Ascending aorta (tissue), 2 donors: Measurements from ENCODE around the gene ZSCAN2. TPM values are rescaled to one million over a fixed set of nuclear protein-coding genes. Genes with fewer than 3 reads are reported as not detected.

Experiments used
- DNase-seq, 2 donors: peaks; one replicate each; pipeline ENCODE4 v3.0.0-alpha.2; 2019; ENCODE audit warnings: low spot score in 2 of 2
- H3K27ac ChIP-seq, 2 donors: fragments of 200-600 bp; sonication (generic); one replicate each; pipeline ENCODE4 v1.5.1; 2016 to 2017; ENCODE audit warnings: mild to moderate bottlenecking in 1 of 2
- H3K27me3 ChIP-seq: fragments of 200-600 bp; sonication (generic); one replicate; pipeline ENCODE4 v1.5.1; 2017
- H3K36me3 ChIP-seq, 2 donors: fragments of 200-600 bp; sonication (generic); one replicate each; pipeline ENCODE4 v1.5.1; 2016
- H3K4me1 ChIP-seq, 2 donors: fragments of 200-600 bp; sonication (generic); one replicate each; pipeline ENCODE4 v1.5.1; 2016 to 2017; ENCODE audit warnings: mild to moderate bottlenecking in 1 of 2
- H3K4me3 ChIP-seq, 2 donors: fragments of 200-600 bp; sonication (generic); one replicate each; pipeline ENCODE4 v1.5.1; 2016 to 2017; ENCODE audit warnings: mild to moderate bottlenecking in 1 of 2
- H3K9me3 ChIP-seq, 2 donors: fragments of 200-600 bp; sonication (generic); one replicate each; pipeline ENCODE4 v1.5.1; 2016
- intact Hi-C: fragments of 100-400 bp; cut with DNase I; formaldehyde crosslinking; loops from one replicate; pipeline ENCODE4 v1.15.1; 2023
- total RNA-seq: library from RNA; depleted of rRNA; stranded (reverse); fragments of >200 nt; gene quantifications from one replicate; pipeline ENCODE4 v1.1.0, GENCODE V29; 2016
- TF ChIP-seq, protein P1 (sequence below), 3 experiments: fragments of 200-600 bp in 2 of 3; fragments of 450-650 bp in 1 of 3; sonication (generic) in 2 of 3; IDR thresholded peaks; one replicate each; pipeline ENCODE4 v1.5.1; 2016 to 2019; ENCODE audit warnings: antibody characterized with exemption in 3 of 3, mild to moderate bottlenecking in 1 of 3, moderate library complexity in 1 of 3

Gene ZSCAN2
- total RNA-seq, 1 donor from 2014 or later = 4.6 TPM

GRCh38 chr15:84624359-84624758 is 23.6 kb downstream of the ZSCAN2 start:
- H3K4me1 ChIP-seq = no peaks in the 10 kb centered on the region
- TF ChIP-seq, protein P1, sequence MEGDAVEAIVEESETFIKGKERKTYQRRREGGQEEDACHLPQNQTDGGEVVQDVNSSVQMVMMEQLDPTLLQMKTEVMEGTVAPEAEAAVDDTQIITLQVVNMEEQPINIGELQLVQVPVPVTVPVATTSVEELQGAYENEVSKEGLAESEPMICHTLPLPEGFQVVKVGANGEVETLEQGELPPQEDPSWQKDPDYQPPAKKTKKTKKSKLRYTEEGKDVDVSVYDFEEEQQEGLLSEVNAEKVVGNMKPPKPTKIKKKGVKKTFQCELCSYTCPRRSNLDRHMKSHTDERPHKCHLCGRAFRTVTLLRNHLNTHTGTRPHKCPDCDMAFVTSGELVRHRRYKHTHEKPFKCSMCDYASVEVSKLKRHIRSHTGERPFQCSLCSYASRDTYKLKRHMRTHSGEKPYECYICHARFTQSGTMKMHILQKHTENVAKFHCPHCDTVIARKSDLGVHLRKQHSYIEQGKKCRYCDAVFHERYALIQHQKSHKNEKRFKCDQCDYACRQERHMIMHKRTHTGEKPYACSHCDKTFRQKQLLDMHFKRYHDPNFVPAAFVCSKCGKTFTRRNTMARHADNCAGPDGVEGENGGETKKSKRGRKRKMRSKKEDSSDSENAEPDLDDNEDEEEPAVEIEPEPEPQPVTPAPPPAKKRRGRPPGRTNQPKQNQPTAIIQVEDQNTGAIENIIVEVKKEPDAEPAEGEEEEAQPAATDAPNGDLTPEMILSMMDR (IDR thresholded peaks at IDR 0.05) = no peak
- no peak for DNase-seq
- H3K36me3 ChIP-seq = peaks cover 20 to 40% of the 10 kb centered on the region in 2 donors
- intact Hi-C loops = no loop called here
- H3K4me3 ChIP-seq = no peak overlapping the region
- H3K9me3 ChIP-seq = peaks cover 14 to 20% of the 10 kb centered on the region in 2 donors
- no peaks in the 10 kb centered on the region for H3K27me3 ChIP-seq
- H3K27ac ChIP-seq = no peak overlapping the region

DNA sequence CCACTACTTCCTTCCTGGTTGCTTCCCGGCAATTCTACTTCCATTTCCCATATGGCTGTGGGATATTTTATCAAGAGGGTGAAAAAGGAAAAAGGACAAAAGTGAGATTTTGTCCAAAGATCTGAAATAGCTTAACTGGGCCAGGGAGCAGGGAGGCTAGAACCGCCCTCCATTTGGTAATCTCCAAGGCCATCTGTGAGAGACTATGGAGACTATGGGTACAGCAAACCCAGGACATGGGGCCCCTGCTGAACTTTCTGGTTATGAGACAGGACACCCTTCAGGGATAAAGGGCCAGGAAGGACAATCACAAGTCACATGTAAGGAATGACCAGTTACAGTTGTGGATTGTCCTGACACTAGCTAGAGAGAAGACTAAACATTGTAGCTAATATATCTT is 24.3 kb downstream of the ZSCAN2 start:
- TF ChIP-seq, protein P1 (IDR thresholded peaks at IDR 0.05) = no peak
- intact Hi-C loops = no loop called here
- peaks cover 20 to 40% of the 10 kb centered on the region in 2 donors for H3K36me3 ChIP-seq
- H3K4me1 ChIP-seq = no peaks in the 10 kb centered on the region
- peaks cover 14 to 20% of the 10 kb centered on the region in 2 donors for H3K9me3 ChIP-seq
- DNase-seq = no peak
- H3K4me3 ChIP-seq = no peak overlapping the region
- H3K27ac ChIP-seq = no peak overlapping the region
- H3K27me3 ChIP-seq = no peaks in the 10 kb centered on the region

- intact Hi-C loops = no loop called here
- TF ChIP-seq, protein P1 (IDR thresholded peaks at IDR 0.05) = no peak
Measured at GRCh38 chr15:84629033-84629432, 28.2 kb downstream of the ZSCAN2 start.

GRCh38 chr15:84631706-84632272 is 31.0 kb downstream of the ZSCAN2 start:
- H3K9me3 ChIP-seq = no peaks in the 10 kb centered on the region
- peaks cover 12 to 35% of the 10 kb centered on the region in 2 donors for H3K4me1 ChIP-seq
- peak overlapping the region; percentile 79 to 94 for H3K4me3 ChIP-seq
- intact Hi-C loops = loop anchor here (1.0 to 2.0 kb wide), 4 partner anchors 23 to 85 kb away; partner anchors contain the start of genes SEC11A and WDR73
- no peaks in the 10 kb centered on the region for H3K27me3 ChIP-seq
- DNase-seq = no peak
- H3K36me3 ChIP-seq = peaks cover 6 to 13% of the 10 kb centered on the region in 2 donors
- TF ChIP-seq, protein P1 (IDR thresholded peaks at IDR 0.05) = no peak
- peak overlapping the region; percentile 93 to 97 for H3K27ac ChIP-seq

More at GRCh38 chr15:84629033-84629432, 28.2 kb downstream of the ZSCAN2 start:
- Histone ChIP-seq H3K27ac (no peak overlapping the region), H3K27me3 (no peaks in the 10 kb centered on the region), H3K4me1 (peaks cover 8 to 19% of the 10 kb centered on the region in 2 donors), H3K4me3 (no peak overlapping the region), H3K36me3 (peaks cover 0 to 8% of the 10 kb centered on the region in 2 donors), H3K9me3 (no peaks in the 10 kb centered on the region)
- no peak for DNase-seq

DNA sequence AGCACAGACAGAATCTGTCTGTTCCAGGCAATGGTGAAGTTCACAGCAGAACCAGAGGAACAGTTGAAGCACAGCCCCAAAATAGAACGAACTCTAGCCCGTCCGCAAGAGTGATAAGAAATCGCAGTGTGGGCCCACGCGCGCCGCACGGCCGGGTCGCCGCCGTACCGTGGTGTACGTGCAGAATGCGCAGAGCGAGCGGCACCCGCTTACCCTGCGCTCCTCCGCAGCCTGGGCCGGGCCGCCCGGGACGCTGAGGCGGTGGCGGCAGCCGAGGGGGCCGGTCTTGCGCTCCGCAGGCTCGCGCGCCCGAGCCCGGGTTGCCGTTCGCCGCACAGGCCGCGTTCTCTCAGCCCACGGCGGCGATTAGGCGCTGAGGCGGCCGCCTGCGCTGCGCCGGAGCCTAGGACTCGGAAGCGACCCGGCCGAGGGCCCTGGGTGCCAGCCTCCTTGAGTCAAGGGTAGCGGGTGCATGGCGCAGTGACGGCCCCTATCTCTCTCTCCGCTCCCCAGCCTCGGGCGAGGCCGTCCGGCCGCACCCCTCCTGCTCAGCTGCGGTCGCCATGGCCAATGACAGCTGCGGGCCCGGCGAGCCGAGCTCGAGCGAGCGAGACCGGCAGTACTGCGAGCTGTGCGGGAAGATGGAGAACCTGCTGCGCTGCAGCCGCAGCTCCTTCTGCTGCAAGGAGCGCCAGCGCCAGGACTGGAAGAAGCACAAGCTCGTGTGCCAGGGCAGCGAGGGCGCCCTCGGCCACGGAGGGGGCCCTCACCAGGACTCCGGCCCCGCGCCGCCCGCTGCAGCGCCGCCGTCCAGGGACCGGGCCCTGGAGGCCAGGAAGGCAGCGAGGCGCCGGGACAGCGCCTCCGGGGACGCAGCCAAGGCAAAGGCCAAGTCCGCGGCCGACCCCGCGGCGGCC is 32.8 kb downstream of the ZSCAN2 start:
- H3K4me1 ChIP-seq = peaks cover 12 to 39% of the 10 kb centered on the region in 2 donors
- H3K27ac ChIP-seq = peak overlapping the region; percentile 93 to 97
- intact Hi-C loops = loop anchor here (2.0 kb wide), 1 partner anchor 83 kb away; the partner anchor contains the start of gene SEC11A

More for the DNA sequence above, 32.8 kb downstream of the ZSCAN2 start:
- H3K9me3 ChIP-seq = no peaks in the 10 kb centered on the region
- peak overlapping the region; percentile 79 to 94 for H3K4me3 ChIP-seq
- DNase-seq = peak in 1 of 2 donors; percentile 86
- peaks cover 9 to 10% of the 10 kb centered on the region in 2 donors for H3K36me3 ChIP-seq
- TF ChIP-seq, protein P1 (IDR thresholded peaks at IDR 0.05) = peak in 1 of 3 experiments; percentile 9
- H3K27me3 ChIP-seq = no peaks in the 10 kb centered on the region
